Measurements from ENCODE around the gene DDX54.

DNA sequence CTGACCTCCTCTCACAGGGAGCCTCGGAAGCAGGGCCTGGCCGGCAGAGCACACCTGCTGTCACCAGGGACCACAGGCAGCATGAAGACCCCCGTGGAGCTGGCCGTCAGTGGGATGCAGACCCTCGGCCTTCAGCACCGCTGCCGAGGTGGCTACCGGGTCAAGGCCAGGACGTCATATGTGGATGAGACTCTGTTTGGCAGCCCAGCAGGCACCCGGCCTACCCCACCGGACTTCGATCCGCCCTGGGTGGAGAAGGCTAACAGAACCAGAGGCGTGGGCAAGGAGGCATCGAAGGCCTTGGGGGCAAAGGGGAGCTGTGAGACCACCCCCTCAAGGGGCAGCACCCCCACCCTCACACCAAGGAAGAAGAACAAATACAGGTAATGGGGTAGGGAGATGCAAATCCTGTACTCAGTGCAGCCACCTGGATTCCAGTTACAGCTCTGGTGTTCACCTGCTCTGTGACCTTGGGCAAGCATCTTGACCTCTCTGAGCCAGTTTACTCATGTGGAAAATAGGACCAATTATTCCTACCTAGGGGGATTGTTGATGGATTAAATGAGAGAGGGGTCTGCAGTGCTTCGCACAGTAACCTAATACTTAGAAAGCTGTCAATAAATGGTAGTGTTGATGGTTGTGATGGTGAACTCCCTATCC, 1.5 kb upstream of the DDX54 start:
- TF ChIP-seq, protein P1, sequence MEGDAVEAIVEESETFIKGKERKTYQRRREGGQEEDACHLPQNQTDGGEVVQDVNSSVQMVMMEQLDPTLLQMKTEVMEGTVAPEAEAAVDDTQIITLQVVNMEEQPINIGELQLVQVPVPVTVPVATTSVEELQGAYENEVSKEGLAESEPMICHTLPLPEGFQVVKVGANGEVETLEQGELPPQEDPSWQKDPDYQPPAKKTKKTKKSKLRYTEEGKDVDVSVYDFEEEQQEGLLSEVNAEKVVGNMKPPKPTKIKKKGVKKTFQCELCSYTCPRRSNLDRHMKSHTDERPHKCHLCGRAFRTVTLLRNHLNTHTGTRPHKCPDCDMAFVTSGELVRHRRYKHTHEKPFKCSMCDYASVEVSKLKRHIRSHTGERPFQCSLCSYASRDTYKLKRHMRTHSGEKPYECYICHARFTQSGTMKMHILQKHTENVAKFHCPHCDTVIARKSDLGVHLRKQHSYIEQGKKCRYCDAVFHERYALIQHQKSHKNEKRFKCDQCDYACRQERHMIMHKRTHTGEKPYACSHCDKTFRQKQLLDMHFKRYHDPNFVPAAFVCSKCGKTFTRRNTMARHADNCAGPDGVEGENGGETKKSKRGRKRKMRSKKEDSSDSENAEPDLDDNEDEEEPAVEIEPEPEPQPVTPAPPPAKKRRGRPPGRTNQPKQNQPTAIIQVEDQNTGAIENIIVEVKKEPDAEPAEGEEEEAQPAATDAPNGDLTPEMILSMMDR (IDR thresholded peaks at IDR 0.05): no peak
- TF ChIP-seq TCF7L2 (IDR thresholded peaks at IDR 0.05; ENCODE audit: low read depth, low read length): no peak
